SK-N-SH (cell line): ENCODE results near the gene GREM2. TPM values are rescaled to one million over a fixed set of nuclear protein-coding genes. Genes with fewer than 3 reads are reported as not detected.

Experiments
- CTCF ChIA-PET: fragments of 300-600, 350-600 bp; formaldehyde crosslinking; extraction: SDS; loops from one replicate; lab custom pipeline; 2021; lab: Yijun Ruan, JAX
- POLR2A ChIA-PET: fragments of 350-600 bp; sonication (Branson Sonifier 250); formaldehyde crosslinking; extraction: SDS; loops from one replicate; lab custom pipeline; 2020; ENCODE audit warnings: antibody characterized with exemption, inconsistent platforms; lab: Yijun Ruan, JAX
- DNase-seq: peaks from one replicate; pipeline ENCODE4 v3.0.0; 2012
- H2AFZ ChIP-seq: fragments of 200-600 bp; sonication (generic); 2 replicates; pipeline ENCODE4 v1.8.1; 2016; ENCODE audit warnings: antibody characterized with exemption, mild to moderate bottlenecking, low read depth
- H3F3A ChIP-seq: fragments of 200-600 bp; sonication (generic); replicated peaks from 2 replicates; pipeline ENCODE3; 2016; ENCODE audit warnings: antibody characterized with exemption, mild to moderate bottlenecking; ENCODE audit not compliant: insufficient read depth
- H3K27ac ChIP-seq, 2 experiments: fragments of 200-500 bp in 1 of 2; fragments of 200-600 bp in 1 of 2; sonication (Bioruptor generic) in 1 of 2; sonication (generic), shearing (Covaris generic) in 1 of 2; 2 replicates each; pipeline versions ENCODE4 v1.5.1 to v1.6.1; 2014 to 2016; ENCODE audit warnings: low read depth in 2 of 2, inconsistent platforms in 1 of 2, low read length in 1 of 2, mild to moderate bottlenecking in 1 of 2, mixed read lengths in 1 of 2
- H3K27me3 ChIP-seq: fragments of 200-600 bp; sonication (generic), shearing (Covaris generic); 2 replicates; pipeline ENCODE4 v1.6.1; 2016; ENCODE audit warnings: mixed run types; ENCODE audit not compliant: insufficient read depth
- H3K36me3 ChIP-seq, 2 experiments: fragments of 200-500 bp in 1 of 2; fragments of 200-600 bp in 1 of 2; sonication (Bioruptor generic) in 1 of 2; sonication (generic) in 1 of 2; replicated peaks in 1 of 2; 2 replicates each; pipeline versions ENCODE3 to v1.5.1; 2014 to 2016; ENCODE audit warnings: low read length in 1 of 2, mild to moderate bottlenecking in 1 of 2; ENCODE audit not compliant: insufficient read depth in 2 of 2, control insufficient read depth in 1 of 2
- H3K4me1 ChIP-seq, 2 experiments: fragments of 200-500 bp in 1 of 2; fragments of 200-600 bp in 1 of 2; sonication (Bioruptor generic) in 1 of 2; sonication (generic), shearing (Covaris generic) in 1 of 2; 2 replicates each; pipeline versions ENCODE4 v1.5.1 to v1.6.1; 2014 to 2016; ENCODE audit warnings: low read depth in 1 of 2, low read length in 1 of 2, mixed run types in 1 of 2; ENCODE audit not compliant: insufficient read depth in 2 of 2, control insufficient read depth in 1 of 2
- H3K4me2 ChIP-seq: fragments of 200-600 bp; sonication (generic), shearing (Covaris generic); 2 replicates; pipeline ENCODE4 v1.6.1; 2017; ENCODE audit warnings: mixed run types
- H3K4me3 ChIP-seq, 2 experiments: fragments of 200-500 bp in 1 of 2; fragments of 200-600 bp in 1 of 2; sonication (Bioruptor generic) in 1 of 2; sonication (generic), shearing (Covaris generic) in 1 of 2; 2 replicates each; pipeline versions ENCODE4 v1.5.1 to v1.8.1; 2014 to 2016; ENCODE audit warnings: low read depth in 2 of 2, inconsistent platforms in 1 of 2, low read length in 1 of 2, mild to moderate bottlenecking in 1 of 2, mixed read lengths in 1 of 2, moderate library complexity in 1 of 2
- H3K79me2 ChIP-seq: fragments of 200-600 bp; sonication (generic); 2 replicates; pipeline ENCODE4 v1.8.1; 2017; ENCODE audit warnings: mild to moderate bottlenecking; ENCODE audit not compliant: insufficient read depth
- H3K9ac ChIP-seq: fragments of 200-600 bp; sonication (generic); 2 replicates; pipeline ENCODE4 v1.6.1; 2017; ENCODE audit warnings: mixed run types
- H3K9me2 ChIP-seq: fragments of 200-600 bp; sonication (generic); 2 replicates; pipeline ENCODE4 v1.6.1; 2017; ENCODE audit warnings: mixed run types
- H3K9me3 ChIP-seq: fragments of 200-600 bp; sonication (generic); 2 replicates; pipeline ENCODE4 v1.6.1; 2017; ENCODE audit warnings: mixed run types, mild to moderate bottlenecking, moderate library complexity
- H4K20me1 ChIP-seq: fragments of 200-600 bp; sonication (generic); 2 replicates; pipeline ENCODE4 v1.6.1; 2017; ENCODE audit warnings: mild to moderate bottlenecking, mixed run types; ENCODE audit not compliant: insufficient read depth
- GABPA ChIP-seq: IDR thresholded peaks from 2 replicates; pipeline ENCODE4 v1.4.0; 2012; ENCODE audit warnings: low read depth, mild to moderate bottlenecking
- RCOR1 ChIP-seq: fragments of 150-350 bp; IDR thresholded peaks from 2 replicates; pipeline ENCODE4 v1.6.1; 2017; ENCODE audit warnings: antibody characterized with exemption, low read length
- SIN3A ChIP-seq: IDR thresholded peaks from 2 replicates; pipeline ENCODE4 v1.6.1; 2012; ENCODE audit warnings: low read depth, mild to moderate bottlenecking, low read length, moderate library complexity, borderline replicate concordance
- WGBS: methylation state at CpG from one replicate; pipeline ENCODE4 v1.1.6; 2017; ENCODE audit warnings: low lambda C conversion rate; 5-methylcytosine and 5-hydroxymethylcytosine counted together
- polyA plus RNA-seq, 3 experiments: library from polyadenylated mRNA; depleted of rRNA; stranded (reverse); fragments of >200 nt; gene quantifications; 2 replicates each; pipeline ENCODE4 v1.2.3, GENCODE V29; 2012
- small RNA-seq, 7 experiments: library from RNA; depleted of rRNA; stranded (forward); fragments of <200 nt; gene quantifications; one replicate each; pipeline ENCODE3, GENCODE V24; 2012

GREM2 gene
- polyA plus RNA-seq, 1 of the 3 experiments (the other 2 are of a cell fraction): 0.94 TPM

GRCh38 chr1:240441669-240442068, 170.3 kb downstream of the GREM2 start:
- H3K79me2 ChIP-seq: no peaks in the 10 kb centered on the region
- peaks cover 47 to 70% of the 10 kb centered on the region in 2 experiments for H3K36me3 ChIP-seq
- no peak overlapping the region for H3K27ac ChIP-seq
- H3K9ac ChIP-seq: no peak overlapping the region
- TF ChIP-seq RCOR1: no peak
- TF ChIP-seq SIN3A: no peak
- no peak for TF ChIP-seq GABPA
- DNase-seq: no peak
- H3K4me3 ChIP-seq: no peak overlapping the region
- no peaks in the 10 kb centered on the region for H3K9me2 ChIP-seq
- H3K27me3 ChIP-seq: no peaks in the 10 kb centered on the region
- ChIA-PET POLR2A (no interaction called here), CTCF (no interaction called here)
- no peak overlapping the region for H2AFZ ChIP-seq
- WGBS: 100% methylated on average over 1 of the region's 1 CpG
- H4K20me1 ChIP-seq: no peaks in the 10 kb centered on the region
- no peaks in the 10 kb centered on the region for H3K4me1 ChIP-seq
- peaks cover 2% of the 10 kb centered on the region for H3F3A ChIP-seq
- no peaks in the 10 kb centered on the region for H3K9me3 ChIP-seq
- H3K4me2 ChIP-seq: no peak overlapping the region

Small RNAs within 50 kb of the gene (small RNA-seq; reads per million reads assigned to genes)
- gene RNU5F-8P: 0 reads per million in 7 experiments
